GM21367 (cell line): ENCODE measurements around the gene ATP10D.

Experiments used
- ATAC-seq: cut with Tn5 transposase; IDR thresholded peaks from one replicate; pipeline ENCODE4 v1.9.1; 2021; ENCODE audit not compliant: unreplicated experiment

ATP10D gene

DNA sequence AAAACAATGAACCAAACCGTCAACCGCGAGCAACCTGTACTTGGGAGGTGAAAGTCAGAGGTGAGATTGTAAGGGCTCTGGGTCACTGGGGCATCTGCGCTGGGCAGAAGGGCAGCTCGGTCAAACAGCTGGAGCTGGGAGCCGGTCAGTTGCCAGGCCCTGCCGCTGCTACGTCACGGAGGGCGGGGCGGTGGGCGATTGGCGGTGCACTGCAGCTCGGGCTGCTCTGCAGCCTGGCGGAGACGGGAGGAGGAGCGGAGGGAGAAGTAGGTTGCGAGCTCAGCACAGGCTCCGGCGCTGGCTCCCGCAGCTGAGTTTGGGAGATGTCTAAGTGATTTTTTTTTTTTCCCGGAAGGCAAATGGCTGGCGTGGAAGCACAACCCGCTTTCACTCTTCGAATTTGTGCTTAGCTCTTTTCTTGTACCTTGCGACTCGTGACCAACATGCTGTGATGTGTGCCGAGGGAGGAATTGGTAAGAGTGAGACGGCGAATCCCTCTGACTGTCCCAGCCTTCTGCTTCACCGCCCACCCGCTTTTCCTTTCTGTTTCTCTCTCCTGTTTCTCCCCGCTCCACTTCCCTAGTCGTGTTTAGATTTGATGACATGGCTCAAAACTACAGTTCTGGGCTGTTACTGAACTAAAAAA lies at the start of gene ATP10D:
ATP10D (plus strand) TSS at position 229 of the 646 bp plus-strand sequence. CDS start 27,266 bp downstream, outside the sequence.
- peak; percentile 97 for ATAC-seq

DNA sequence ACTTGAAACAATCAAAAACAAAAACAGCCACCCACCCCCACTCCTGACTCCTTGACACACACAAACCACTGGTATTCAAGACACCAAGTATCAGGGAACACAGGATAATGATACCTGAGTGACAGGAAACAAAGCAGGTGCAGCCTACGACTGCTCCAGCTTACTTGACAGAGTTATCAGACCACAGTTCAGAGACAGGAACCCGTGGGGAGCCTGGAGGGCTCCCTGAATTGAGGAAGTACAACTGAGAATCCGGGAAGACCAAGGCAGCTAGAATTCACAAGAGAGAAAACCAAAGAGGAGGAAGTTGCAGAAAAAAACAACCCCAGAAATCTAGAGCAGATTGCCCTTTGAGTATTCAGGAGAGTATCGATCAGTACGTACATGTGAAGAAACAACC lies 42.1 kb upstream of the ATP10D start:
- ATAC-seq: peak; percentile 90

DNA sequence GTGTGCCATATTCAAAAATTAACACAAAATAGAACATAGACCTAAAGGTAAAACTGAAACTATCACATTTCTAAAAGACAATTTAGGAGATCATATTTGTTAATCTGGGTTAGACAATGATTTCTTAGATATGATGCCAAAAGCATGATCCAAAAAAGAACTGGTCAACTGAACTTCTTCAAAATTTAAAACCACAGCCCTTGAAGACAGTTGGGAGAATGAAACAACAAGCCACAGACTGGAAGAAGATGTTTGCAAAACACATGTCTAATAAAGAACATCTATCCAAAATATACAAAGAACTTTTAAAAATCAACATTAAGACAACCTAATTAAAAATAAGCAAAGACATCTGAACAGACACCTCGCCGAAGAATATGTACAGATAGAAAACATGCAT lies 41.0 kb upstream of the ATP10D start:
- no peak for ATAC-seq

DNA sequence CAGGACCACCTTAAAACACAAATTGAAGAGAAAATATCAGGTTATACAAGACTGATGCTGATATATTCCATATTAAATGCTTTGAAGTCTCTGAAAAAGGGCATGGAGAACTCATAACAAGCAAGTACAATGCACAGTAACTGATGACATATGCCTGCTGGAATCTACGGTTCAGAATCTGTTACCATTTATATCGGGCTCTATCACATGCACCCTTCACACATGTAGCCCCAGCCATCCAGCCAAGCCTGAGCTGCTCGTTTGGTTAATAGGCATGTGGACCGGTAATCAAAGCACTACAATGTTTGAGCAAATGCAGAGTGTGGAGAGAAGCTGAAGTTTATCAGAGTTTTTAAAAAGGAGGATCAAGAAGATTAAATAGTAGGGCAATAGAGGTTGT lies 33.4 kb upstream of the ATP10D start:
- no peak for ATAC-seq

DNA sequence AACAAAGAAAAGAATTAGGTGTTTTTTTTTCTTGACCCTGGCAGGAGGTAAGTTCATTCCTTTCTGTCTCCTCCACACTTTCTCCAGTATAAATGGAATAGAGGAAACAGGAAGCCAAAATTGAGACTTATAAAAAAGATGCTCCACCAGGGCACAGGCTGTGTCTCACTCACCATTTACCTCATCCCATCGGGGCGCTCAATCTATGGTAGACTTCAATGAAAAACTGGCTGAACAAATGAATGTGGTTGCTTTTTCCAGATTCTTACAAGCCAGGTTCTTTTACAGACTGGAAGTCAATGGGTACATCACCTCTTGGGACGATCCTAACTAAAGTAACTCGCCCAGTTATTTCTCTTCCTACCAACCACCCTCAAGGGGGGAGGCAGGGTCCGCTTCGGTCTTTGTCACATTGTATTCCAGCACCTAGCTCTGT lies 22.3 kb upstream of the ATP10D start:
- peak; percentile 22 for ATAC-seq

DNA sequence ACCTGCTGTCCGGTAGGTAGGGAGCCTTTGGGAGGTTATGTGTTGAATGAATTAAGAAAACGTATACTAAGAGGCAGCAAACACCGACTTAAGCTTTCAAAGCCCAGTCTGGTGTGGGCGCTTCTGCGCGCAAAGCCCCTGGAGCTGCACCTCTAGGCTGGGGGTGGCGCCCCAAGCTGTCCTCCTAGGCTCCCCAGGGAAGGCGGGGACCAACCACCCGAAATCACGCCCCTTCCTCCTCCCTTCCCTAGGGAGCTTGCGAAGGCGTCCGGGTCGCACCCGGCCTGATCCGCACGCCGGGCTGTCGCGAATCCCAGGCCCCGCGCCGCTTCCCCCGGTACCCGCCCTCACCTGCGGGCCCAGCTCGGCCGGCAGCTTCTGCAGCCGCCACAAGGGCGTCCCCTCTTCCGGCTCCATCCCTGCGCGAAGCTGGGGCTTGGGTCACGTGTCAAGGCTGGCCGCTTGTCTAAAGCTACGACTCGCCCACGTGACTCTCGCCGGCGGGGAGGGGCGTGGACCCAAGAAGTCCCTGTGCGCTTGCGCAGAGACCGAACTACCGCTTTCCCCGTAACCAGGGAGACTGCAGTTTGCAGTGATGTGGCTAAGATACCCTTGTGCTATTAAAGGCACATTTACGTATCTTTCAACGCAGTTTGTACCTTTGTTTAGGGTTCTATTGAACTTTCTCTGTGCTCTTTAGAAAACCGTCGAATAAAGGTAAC lies 21.7 kb upstream of the ATP10D start, which contains the start of gene COMMD8:
COMMD8 (minus strand) TSS at position 468 of the 722 bp plus-strand sequence; CDS start at position 417, 51 bp downstream.
- peak; percentile 87 for ATAC-seq

DNA sequence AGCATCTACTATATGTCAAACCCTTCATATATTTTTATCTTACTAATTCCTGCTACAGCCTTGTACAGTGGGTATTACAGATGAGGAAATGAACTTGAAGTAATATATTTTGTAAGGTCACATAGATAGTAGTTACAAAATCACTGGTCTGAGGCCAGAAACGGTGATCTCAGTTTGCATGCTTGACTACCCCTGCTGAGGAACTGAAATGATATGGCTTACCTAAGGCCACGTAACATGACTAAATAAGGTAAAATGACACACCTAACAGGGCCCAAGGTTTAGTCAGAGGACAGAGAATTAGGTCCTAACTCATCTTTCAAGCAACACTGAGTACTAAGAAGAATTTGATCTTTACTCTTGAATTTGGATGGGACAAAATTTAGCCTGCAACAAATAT lies 20.1 kb upstream of the ATP10D start:
- ATAC-seq: peak; percentile 33

DNA sequence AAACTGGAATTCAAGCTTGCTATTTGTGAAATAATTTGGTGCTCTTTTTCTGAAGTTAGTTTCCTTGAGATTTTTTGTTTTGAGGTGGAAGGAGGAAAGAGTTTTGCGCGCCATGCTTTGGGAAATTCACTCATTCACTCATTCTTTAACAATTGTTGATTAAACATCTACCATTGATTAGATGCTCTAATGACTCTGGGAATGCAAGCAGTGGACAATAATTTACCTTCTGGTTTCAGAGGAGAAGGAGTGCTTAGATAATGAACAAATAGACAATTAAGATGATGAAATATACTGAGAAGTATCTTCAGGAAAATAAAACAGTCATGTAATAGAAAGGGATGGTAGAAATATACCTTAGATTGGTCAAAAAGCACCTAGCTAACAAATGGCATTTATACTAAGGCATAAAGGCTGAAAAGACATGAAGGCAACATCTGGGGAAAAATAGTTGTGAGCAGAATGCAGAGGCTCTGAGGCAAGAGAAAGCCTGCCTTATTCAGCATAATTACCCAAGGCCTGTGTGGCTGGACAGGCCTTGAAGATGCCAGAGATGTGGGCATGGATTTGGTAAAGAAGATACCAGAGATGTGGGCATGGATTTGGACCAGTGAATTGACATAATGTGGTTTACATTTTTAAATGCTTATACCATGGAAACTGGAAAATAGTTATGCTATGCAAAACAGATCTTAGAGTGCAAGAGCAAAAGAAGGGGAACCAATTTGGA lies 18.9 kb upstream of the ATP10D start:
- ATAC-seq: no peak

DNA sequence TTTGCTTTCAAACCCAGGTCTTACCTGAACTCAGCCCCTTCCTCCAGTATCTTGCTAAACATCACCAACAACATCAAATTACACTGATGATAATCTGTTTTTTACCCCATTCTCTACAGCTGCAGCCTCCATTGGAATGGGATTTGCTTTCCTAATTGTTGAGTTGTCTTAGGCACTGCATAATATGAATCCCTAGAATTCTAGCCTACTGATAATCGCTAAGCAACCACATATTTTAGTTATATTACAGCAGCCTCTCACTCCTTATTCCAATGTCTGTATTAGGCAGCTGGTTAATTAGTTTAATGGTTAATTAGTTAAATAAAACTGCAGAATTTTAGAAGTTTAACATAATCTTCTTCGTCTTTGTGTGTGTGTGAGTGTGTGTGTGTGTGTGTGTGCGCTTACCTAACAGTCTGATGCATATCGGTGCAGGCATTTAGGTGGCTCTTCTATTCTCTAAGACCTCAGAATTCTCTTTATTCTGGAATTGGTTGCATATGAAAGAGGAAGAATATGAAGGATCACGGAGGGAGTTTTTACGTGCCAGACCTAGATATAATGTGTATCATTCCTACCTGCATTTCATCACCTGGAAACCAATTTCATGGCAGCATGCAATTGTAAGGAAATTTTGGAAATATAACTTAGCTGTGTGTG lies 16.2 kb upstream of the ATP10D start:
- no peak for ATAC-seq

DNA sequence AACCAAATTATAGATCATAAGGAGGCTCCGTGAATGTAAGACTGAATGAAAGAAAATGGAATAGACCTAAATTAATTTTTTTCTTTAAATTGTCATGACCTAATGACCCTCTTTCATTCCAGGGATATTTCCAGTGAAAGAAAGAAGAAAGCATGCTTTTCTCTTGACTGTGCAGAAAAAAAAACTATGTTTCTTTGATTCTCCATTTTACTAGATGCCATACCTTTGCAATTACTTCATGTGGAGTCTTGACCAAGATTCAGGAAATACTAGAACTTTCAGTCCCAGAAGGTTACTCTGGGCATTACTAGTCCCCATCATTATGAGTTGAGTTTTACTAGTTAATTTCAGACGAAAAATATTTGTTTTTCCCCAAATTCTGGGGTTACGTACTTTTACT lies 15.1 kb upstream of the ATP10D start:
- no peak for ATAC-seq

DNA sequence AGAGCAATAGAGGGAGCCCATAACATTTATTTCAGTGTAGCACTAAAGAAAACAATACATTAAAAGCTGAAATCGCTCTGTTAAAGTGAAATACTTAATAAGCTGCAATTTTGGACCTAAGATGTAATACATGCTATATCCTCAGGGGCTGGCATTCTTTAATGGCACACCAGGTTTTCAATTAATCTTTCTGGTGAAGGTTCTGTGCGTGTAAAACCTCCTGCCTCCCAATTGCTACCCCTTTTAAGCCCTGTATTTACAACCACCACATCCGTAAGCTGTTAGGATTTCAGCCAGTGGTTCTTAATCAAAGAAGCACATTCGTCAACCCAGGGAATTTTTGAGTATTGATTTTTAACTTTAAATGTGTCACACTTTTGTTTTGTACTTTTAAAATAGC lies 14.0 kb upstream of the ATP10D start:
- ATAC-seq: no peak

DNA sequence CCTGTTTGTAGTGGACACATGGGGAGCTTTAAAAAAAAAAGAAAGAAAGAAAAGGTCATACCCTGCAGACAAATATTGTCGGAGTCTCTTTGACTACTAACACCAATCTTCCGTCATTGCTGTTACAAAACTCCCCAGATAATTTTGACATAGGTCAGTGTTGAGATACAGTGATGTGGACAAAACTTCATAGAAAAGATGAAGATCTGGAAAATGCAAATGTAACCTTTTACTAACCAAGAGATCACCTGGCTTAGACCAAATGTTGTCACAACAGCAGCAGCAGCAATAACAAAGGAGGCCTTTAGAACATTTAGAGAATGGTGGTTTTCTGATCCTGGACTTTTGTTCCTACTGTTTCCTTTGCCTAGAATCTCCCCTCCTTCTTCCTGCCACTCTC lies 13.5 kb upstream of the ATP10D start:
- no peak for ATAC-seq

DNA sequence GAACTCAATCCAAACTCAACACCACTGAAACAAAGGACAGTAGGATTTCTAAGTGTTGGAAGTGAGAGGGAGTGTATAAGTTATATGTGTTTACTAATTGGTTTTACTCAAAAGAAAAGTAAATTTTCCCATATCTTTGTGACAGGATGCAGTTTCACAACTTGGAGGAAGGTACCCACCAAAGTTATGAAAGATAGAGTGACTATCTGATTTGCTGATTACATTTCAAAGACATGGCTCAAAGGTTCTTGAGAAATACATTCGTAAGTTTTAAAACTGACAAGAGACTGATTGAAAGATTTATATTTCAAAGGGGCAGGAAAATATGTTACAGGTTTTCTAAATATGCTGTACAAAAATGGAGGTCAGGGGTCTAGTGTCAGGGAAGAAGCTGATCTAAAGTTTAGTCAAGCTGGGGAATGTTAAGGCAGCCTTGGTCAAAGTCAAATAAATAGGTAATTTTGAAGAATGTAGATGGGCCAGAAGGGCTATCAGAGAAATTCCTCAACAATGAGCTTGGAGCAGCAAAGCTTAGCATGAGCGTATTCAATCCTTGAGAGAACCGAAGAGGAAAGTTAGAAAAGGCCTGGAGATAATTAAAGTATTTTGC lies 11.8 kb upstream of the ATP10D start:
- ATAC-seq: no peak

DNA sequence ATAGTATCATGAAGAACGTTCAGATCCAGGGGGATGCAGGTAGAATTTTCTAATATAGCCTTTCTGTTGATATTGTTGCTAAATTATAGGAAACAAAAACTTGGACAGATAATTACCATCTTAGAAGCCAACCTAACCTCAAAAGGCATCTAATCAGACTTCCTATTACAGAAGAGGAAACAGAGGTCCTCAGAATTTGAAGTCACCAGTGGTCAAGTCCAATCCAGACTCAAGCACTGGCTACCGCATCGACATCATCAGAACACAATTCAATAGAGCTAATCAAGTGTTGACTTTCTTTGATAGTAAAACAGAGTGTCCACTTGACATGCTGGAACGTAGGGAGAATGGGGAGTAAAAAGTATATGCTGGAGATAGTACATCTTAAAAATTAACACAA lies 10.3 kb upstream of the ATP10D start:
- no peak for ATAC-seq

DNA sequence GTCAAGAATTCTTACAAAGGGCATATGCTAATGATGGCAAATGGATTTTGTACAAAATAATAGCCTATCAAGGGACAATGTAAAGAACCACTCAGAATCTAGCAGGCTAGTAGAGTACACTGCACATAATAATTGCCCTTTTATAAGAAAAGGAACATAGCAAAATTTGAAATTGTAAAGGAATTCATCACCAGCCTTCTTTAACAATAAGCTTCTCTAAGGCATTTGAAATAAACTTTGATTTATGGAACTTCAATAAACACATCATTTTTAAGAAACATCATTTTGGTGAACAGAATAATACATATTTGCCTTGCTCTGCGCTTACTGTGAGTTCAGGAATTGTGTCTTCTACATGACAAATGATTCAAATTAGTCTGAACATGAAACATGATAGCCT lies 9.7 kb upstream of the ATP10D start:
- ATAC-seq: no peak

DNA sequence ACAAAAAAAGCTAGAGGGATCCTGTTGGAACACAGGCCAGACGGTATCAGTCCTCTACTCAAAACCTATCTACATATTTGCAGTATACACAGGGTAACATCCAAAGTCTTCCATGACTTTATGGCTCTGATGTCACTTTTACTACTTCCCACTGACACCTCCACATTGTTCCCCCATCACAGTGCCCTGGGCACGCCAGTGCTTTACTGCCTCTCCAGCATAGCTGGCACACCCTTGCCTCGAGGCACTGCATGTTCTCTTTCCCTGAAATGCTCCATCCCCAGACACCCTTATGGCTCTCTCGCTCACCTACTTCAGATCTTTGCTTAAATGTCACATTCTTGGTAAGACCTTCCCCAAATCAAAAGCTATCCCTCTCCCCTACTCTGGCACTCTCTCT lies 6.3 kb upstream of the ATP10D start:
- ATAC-seq: no peak

DNA sequence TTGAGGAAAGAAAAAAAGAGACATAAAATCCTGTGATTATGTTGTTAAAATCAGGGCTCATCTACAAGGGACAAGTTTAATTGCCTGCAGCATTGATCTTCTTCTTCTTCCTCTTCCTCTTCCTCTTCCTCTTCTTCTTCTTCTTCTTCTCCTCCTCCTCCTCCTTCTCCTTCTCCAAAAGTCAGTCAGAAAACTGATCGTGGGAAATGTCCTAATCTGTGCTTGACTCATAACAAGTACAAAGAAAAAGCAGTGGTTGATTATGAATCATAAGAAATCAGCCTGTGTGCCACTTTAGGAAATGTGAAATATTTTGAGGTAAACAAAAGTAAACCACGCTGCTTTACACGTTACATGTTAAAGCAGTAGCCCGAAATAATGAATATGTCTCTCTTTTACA lies 2.7 kb upstream of the ATP10D start:
- no peak for ATAC-seq

DNA sequence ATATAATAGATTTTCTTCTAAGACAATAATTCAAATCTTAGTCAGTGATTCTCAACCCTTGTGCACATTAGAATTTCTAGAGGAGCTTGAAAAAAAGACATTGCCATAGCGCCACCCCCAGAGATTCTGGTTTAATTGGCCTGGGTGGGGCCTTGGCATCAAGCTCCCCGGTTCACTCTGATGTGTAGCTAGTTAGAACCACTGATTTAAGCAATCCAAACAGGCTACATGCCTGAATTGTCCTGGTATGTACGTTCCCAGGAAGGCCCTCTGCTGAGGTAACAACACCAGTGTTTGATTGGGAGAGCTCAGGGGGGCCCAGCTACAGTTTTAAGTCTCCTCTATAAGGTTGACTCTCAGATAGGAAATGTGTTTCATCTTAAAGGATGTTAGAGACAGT lies 1.3 kb upstream of the ATP10D start:
- ATAC-seq: no peak

DNA sequence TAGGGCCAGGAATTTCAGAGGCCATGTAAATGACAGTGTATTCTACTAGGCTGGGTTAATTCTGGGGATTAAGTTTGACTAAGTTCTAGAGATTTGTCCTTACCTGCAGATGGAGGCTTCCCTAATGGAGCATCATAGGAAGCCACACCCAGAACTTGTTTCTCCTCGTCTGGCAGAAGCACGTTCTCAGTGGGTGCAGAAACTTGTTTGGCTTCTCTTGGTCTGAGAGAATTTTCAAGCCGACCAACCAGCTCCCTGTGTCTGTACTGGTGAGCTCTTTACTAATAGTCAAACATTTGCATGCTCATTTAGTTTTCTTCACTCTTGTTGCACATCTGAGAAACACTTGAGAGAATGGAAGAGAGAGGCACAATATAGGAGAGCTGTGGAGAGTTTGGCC lies 907 bp upstream of the ATP10D start:
- no peak for ATAC-seq

DNA sequence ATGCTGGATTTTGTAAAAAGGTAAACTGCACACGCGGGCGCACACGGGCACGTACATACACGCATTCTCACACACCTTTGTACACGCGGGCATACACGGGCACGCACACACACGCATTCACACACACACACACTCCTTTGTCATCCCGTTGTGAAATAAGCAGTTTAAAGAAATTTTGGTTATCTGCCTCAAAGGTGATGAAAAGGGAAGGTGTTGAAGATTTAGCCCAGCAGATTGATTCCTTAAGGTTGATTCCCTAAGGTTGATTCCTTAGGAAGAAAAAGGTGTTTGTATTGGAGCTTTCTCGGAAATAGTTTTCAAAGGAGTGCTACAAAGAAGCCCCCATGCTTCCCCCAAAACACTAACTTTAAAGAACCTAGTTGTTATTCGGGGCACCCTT lies 693 bp downstream of the ATP10D start:
- no peak for ATAC-seq

DNA sequence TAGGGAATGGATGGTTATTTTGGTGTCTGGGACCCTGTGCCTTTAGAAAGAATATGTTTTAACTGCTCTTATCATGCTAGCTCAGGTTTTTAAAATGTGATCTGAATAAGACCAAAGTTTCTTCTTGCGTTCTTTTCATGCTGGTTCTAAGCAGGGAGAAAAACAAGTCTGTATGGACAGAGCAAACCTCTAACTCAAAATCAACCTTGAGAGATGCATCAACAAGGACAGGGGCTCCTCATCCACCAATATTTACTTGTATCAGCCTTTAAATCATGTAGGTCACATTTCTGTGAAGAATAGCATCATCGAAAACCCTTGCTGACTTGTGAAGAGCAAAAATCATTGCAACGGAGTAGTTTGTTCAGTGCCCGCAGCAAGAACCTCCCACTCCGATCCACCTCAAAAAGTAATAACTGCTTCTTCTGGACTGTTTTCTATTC lies 1.2 kb downstream of the ATP10D start:
- no peak for ATAC-seq
